ENCODE measurements around the gene OR52E1.
"Not testable (repeated sequence)": the region's sequence is repeated elsewhere in the genome, so short reads cannot be mapped to it uniquely, and the experiment has no call there.

The OR52E1 gene

DNA sequence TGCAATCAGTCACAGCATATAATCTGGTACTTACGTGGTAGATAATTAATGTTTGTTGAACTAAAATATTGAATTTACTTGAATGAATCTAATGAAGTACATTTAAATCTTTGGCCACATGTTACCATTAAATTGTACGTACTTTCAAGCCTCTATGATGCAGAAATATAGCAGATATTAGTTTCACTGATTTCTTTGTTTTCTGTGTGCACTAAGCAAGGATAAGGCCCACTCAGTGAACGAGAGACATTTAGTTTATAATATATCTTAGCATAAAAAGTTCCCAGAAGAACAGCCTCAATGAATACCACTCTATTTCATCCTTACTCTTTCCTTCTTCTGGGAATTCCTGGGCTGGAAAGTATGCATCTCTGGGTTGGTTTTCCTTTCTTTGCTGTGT lies at the start of gene OR52E1:
Gene OR52E1, plus strand, starts transcription at position 301 of the 400 bp plus-strand sequence.
- DNase-seq (ENCODE audit: low spot score), result no peak

DNA sequence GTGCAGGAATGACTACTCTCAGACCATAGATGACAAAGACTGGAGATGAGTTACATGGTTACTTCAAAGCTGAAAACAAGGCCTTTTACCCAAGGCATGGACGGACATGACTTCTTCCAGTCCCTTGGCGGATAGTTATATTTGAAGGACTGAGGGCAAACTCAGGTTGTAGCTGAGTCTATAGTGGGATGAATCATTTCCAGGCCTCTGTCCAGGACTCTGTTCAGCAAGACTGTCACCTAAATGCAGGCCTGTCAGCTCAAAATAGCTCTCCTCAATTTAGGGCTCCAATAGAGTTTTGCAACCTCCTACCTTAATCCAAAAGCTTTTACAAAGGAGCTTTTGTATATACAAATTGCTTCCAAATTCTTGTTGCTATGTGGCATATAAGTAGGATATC lies 47.4 kb upstream of the OR52E1 start:
- DNase-seq (ENCODE audit: low spot score), result no peak

DNA sequence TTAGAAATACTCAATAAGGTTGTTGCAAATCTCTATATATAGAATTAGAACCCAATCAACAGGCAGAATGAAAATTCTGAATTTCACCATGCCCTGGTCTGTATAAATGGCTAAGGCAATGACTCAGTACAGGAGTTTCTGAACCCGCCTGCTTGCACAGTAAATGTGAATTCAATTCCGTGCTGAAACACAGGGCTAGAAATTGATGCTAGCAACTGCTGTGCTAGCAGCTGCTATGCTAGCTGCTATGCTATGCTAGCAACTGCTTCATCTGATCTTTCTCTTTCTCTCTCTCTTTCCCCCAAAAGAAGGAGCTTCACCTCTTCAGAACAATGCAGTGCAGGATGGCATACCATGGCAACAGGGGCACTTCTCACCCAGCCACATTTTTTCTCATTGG lies 32.7 kb upstream of the OR52E1 start:
- DNase-seq (ENCODE audit: low spot score), result no peak

DNA sequence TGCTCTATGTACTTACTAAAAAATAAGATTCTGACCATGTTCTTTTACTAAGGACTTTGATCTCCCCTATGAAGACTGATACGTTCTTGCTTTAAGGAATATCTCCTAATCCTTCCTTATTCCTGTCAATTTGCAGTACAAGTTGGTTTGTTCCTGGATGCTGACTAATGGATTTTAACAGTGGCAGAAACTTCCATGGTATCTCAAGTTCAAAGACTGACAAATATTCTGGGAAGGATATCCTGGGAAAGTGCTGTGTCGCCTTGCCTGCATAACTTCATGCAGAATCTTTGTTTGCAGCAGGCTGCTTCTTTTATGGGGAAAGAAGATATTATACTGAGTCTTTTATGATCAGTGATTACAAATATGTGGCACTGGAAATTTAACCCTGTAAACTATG lies 31.4 kb upstream of the OR52E1 start:
- DNase-seq (ENCODE audit: low spot score), result no peak

DNA sequence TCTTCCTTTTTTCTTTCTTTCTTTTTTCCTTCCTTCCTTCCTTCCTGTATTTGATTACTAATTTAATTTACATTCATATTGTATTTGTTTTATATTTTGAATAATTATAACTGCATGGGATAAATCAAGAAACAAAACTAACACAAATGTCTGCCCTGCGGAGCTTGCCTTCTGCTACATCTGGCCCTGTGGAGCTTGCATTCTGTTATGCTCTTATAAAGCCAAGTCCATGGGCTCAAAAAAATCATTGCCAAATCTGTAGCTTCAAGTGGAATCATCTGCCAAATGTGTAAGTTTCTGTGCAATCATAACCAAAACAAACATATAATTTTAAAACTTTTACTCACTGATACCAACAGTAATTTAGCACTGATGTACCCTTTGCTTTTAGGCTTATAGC lies 31.0 kb upstream of the OR52E1 start:
- DNase-seq (ENCODE audit: low spot score), result no peak

DNA sequence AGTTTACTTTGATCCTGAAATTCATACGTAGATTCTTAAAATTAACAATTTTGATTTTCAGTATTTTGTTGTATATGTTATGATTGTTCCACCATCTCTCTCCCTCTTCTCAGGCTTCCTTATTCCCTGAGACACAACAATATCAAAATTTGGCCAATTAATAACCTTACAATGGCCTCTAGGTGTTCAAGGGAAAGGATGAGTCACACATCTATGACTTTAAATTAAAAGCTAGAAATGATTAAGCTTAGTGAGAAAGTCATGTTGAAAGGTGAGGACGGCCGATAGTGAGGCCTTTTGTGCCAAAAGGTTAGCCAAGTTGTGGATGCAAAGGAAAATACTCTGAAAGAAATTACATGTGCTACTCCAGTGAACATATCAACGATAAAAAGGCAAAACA lies 28.5 kb upstream of the OR52E1 start:
- DNase-seq (ENCODE audit: low spot score), result no peak

DNA sequence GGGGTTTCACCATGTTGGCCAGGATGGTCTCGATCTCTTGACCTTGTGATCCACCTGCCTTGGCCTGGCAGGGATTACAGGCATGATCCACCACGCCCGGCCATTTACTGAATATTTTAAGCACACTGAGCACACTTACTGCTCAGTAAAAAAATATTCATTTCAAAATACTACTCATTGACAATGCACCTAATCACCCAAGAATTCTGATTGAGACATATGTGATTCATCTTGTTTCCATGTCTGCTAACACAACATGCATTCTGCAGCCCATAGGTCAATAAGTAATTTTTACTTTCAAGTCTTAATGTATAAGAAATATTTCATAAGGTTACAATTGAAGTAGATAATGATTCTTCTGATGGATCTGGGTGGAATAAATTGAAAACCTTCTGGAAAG lies 27.3 kb upstream of the OR52E1 start:
- no peak for DNase-seq (ENCODE audit: low spot score)

DNA sequence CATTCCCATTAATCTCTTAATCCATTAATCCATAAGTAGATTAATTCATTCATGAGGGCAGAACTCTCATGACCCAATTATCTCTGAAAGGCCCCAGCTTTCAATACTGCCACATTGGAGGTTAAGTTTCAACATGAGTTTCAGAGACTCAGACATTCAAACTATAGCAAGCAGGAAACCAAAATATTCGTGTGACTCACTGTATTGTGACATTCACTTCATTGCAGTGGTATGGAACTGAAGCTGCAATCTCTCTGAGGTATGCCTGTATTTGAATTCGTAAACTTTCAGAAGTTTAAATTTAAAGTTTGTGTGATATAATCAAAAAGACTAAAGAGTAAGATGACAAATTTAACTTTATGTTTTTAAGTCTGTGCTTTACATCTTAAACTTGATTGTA lies 26.0 kb upstream of the OR52E1 start:
- DNase-seq (ENCODE audit: low spot score), result no peak

DNA sequence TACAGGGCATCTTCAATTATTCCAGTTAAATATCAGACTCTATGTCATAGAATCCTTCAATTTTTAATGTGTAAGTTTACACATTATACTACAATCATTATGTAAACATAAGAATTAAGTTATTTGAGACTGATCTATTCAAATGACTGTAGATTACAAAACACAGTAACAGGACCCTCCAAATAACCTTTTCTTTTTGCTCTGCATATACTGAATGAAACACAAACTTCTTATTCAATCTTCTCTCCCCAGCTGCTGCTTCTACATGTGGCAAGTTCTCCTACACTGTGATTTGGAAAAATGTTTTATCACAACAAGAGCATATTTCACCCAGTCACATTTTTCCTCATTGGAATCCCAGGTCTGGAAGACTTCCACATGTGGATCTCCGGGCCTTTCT lies 23.1 kb upstream of the OR52E1 start, which contains the start of gene OR52J3:
Gene OR52J3, plus strand, starts transcription at position 301 of the 400 bp plus-strand sequence. Its CDS starts 0 bp downstream, at position 301.
- DNase-seq (ENCODE audit: low spot score), result no peak

DNA sequence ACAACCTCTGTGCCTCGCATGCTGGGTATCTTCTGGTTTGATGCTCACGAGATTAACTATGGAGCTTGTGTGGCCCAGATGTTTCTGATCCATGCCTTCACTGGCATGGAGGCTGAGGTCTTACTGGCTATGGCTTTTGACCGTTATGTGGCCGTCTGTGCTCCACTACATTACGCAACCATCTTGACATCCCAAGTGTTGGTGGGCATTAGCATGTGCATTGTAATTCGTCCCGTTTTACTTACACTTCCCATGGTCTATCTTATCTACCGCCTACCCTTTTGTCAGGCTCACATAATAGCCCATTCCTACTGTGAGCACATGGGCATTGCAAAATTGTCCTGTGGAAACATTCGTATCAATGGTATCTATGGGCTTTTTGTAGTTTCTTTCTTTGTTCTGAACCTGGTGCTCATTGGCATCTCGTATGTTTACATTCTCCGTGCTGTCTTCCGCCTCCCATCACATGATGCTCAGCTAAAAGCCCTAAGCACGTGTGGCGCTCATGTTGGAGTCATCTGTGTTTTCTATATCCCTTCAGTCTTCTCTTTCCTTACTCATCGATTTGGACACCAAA lies 22.5 kb upstream of the OR52E1 start:
- no peak for DNase-seq (ENCODE audit: low spot score)

DNA sequence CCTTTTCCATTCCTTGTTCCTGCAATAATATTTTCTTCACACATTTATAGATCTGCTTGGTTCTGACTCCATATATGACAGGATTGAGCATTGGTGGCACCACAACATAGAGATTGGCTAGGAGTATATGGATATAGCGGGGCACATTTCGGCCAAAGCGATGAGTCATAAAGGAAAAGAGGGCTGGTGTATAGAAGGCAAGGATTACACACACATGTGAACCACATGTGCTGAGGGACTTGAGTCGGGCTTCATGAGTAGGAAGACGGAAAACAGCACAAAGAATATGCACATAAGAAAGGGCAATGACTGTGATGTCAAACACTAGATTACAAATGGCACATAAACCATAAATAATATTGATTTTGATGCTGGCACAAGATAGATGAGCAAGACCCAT lies 10.7 kb upstream of the OR52E1 start:
- not testable (repeated sequence) for DNase-seq (ENCODE audit: low spot score)

DNA sequence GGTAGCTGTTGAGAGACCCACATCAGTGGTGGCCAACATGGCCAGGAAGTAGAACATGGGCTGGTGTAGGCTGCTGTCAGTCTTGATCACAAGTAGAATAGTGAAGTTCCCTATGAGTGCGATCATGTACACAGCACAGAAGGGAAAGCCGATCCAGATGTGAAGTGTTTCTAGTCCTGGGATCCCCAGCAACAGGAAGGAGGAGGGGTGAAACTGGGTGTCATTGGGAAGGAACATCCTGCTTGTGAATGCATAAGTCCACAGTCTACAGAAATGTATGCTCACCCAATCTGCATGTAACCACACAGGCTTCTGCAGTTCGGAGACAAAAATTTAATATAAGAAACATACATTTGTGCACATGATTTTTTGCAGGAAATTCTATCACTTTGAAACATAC lies 10.0 kb upstream of the OR52E1 start, which contains the start of gene OR52E2:
Gene OR52E2, minus strand, starts transcription at position 237 of the 400 bp plus-strand sequence. Its CDS starts 0 bp downstream, at position 237.
- no peak for DNase-seq (ENCODE audit: low spot score)

DNA sequence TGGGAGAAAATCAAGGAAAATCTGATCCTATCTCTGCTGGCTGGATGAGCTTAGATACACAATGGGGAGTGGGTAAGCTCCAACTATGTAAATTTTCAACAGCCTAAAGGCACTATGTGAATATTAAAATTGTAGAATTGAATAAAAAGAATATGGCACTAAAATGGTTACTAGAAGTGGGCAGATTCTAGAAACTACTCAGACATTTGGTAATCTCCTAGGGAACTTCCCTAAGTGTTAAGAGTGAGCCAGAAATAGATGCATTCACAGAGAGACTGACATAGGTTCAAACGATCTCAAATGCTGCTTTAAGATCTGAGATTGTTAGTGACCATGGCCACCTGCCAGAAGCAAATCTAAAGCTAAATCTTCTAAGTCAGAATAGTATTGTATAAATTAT lies 4.3 kb upstream of the OR52E1 start:
- no peak for DNase-seq (ENCODE audit: low spot score)

DNA sequence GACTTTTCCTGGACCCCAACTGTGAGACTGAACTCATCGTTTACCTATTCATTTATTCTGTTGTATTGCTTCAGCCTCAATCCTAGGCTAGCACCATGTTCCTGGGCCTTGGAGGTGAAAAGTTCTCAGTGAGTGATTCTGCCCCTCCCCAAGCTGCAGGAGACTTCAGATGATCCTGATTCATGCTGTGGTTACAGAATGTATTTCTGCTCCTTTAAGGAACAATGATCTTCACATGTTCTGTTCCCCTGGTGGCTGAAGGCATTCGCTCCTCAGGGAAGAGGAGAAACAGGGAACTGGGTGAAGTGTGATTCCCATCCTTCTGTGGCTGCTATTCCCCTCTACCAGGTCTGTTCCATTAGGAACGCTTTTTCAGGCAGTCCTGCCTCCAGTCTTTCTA lies 2.4 kb downstream of the OR52E1 start:
- DNase-seq (ENCODE audit: low spot score), result no peak

DNA sequence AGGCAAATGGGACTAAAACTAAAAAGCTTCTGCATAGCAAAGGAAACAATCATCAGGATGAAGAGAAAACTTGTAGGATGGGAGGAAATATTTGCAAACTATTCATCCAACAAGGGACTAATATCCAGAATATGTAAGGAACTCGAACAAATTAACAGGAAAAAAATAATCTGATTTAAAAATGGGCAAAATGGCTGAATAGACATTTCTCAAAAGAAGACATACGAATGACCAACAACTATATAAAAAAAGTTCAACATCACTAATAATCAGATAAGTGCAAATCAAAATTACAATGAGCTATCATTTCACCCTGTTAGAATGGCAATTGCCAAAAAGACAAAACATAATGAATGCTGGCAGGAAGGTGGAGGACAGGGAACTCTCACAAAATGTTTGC lies 12.0 kb downstream of the OR52E1 start:
- DNase-seq (ENCODE audit: low spot score), result no peak

DNA sequence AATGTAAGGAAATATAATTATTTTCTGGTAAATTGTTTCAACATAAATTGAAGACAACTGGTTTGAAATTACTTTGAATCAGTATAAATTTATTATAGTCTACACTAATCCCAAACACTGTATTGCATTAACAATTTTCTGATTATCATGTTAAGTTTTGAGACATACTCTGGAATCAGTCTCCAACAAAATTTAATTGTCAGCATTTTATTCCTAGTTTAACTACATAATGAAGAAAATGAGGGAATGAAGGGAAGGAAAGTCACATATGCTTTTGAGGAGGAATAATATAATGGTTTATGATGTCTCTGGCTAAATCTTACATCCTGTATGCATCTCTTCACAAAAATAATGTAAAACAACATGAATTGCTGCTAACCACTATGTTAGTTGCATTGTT lies 14.2 kb downstream of the OR52E1 start:
- no peak for DNase-seq (ENCODE audit: low spot score)

DNA sequence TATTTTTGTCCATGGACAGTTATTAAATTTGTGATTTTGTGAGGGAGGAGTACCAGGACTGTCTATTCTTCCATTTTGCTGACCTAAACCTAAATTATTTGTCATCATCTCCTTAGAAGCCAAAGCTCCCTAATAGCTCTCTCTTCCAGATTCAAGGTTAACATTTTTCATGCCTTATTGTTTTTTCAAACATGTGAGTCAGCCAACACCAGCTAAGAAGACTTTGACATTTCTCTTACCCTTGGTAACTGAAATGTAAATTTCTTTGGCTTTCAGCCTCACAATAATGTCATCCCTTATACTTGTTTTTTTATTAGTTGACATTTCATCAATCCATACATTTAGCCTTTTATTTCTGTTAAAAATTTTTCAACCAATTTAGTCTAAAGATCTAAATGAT lies 19.2 kb downstream of the OR52E1 start:
- no peak for DNase-seq (ENCODE audit: low spot score)

DNA sequence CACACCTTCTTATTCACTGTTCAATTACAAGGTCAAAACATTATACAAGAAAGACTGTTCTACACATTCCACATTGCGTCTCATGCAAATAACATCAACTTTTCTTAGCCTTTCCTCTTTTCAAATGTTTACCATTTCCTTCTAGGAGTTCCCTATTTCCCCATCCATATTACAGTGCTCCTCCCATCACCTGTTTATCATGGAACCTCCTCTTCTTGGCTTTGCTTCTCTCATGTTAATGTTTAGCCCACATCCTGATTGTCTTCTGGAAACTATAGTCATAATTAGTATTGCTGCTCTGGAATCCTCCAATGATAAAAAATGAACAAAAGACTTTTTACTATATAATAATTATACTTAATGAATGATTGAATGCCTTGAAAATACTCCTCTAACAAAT lies 21.3 kb downstream of the OR52E1 start:
- no peak for DNase-seq (ENCODE audit: low spot score)

DNA sequence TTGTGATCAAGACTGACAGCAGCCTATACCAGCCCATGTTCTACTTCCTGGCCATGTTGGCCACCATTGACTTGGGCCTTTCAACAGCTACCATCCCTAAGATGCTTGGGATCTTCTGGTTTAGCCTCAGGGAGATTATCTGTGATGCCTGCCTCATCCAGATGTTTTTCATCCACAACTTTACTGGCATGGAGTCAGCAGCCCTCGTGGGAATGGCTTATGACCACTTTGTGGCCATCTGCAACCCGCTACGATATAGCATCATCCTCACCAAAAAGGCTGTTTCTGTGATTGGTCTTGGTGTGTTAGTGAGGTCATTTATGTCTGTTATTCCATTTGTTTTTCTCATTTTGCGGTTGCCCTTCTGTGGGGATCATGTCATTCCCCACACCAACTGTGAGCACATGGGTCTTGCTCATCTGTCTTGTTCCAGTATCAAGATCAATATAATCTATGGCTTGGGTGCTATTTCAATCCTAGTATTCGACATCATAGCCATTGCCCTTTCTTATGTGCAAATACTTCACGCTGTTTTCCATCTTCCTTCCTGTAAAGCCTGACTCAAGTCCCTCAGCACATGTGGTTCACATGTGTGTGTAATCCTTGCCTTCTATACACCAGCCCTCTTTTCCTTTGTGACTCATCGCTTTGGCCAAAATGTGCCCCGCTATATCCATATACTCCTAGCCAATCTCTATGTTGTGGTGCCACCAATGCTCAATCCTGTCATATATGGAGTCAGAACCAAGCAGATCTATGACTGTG lies 23.6 kb downstream of the OR52E1 start:
- no peak for DNase-seq (ENCODE audit: low spot score)

DNA sequence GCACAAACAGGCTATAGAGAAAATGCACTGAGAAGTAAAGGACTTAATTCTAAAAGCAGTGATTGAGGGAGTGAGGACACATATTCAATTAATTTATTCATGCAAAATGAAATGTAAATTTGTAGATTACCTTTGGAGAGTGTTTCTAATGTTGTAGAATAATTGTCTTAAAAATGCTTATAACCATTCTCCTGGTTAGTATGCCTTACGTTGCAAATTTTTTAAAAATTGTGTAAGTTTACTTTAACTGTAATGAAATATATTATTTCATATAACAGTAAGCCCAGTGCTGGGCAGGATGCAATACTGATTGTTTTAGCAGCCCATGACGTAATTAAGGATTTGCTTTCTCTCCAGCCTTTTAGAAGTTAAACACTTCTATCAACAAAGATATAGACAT lies 26.6 kb downstream of the OR52E1 start:
- no peak for DNase-seq (ENCODE audit: low spot score)

DNA sequence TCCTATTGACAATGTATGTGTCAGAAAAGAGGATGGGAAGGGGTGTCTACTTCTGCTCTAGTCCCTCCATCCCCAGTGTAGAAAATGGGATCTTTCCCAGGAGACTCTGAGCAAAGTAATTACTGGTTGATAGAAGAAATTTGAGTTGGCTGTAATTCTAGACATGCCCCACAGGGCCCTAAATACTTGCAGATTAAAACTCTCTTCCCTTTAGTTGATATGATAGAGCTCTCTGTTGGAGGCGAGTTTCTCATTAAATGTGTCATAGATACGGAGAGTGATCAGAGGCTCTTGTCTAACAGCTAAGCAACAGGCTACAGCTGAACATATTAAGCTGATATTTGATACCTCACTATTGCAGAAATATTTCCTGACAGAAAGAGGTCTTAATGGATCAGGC lies 32.9 kb downstream of the OR52E1 start:
- no peak for DNase-seq (ENCODE audit: low spot score)

DNA sequence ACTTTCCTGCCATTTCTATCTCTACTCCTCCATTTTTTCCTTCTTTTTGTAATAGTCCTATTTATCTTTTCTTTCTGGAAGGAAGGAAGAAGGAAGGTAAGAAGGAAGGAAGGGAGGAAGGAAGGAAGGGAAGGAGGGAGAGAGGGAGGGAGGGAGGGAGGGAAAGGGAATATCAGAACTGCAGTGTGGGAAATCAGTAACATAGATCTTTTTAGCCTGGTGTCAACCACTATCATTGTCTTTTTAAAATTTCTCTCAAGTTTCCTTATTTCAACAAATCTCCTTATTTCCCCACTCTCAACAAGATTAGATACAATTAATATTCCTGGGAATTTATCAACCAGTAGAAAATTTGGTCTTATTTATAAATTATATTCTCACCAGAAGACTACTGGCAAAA lies 33.7 kb downstream of the OR52E1 start:
- no peak for DNase-seq (ENCODE audit: low spot score)

DNA sequence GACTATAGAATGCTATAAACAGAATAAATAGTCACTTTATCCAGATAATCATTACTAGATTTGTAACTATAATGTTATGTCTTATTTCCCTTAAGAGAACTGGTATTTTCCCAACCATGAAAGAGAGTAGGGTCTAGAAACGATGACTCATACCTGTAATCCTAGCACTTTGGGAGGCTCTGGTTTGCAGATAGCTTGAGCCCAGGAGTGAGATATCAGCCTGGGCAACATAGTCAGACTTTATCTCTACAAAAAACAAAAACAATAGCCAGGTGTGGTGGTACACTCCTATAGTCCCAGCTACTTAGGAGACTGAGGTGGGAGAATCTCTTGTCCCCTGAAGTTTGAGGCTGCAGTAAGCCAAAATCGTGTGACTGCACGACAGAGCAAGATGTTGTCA lies 37.9 kb downstream of the OR52E1 start:
- no peak for DNase-seq (ENCODE audit: low spot score)

DNA sequence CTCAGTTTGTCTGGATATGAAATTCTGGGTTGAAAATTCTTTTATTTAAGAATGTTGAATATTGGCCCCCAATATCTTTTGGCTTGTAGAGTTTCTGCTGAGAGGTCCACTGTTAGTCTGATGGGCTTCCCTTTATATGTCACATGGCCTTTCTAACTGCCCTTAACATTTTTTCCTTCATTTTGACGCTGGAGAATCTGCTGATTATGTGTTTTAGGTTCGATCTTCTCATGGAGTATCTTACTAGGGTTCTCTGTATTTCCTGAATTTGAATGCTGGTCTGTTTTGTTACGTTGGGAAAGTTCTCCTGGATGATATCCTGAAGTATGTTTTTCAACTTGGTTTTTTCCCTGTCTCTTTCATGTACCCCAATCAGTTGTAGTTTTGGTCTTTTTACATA lies 46.0 kb downstream of the OR52E1 start:
- no peak for DNase-seq (ENCODE audit: low spot score)

Measured in D341Med (cell line).